Natural killer cell (primary cell): ENCODE results near the gene RACK1. TPM values are rescaled to one million over a fixed set of nuclear protein-coding genes. Genes with fewer than 3 reads are reported as not detected.

Experiments used
- ATAC-seq, 3 donors: fragments of 150-1000 bp in 2 of 3; fragments of 200-7000 bp in 1 of 3; cut with Tn5 transposase; 1 replicate in 1 of 3; 2 replicates in 2 of 3; pipeline ENCODE4 v1.10.0; 2021; ENCODE audit warnings: mild to moderate bottlenecking in 2 of 3, moderate library complexity in 2 of 3
- DNase-seq, 2 donors: peaks; one replicate each; pipeline versions ENCODE4 v3.0.0 to v3.0.0-alpha.2; 2013 to 2021; ENCODE audit warnings: mixed read lengths in 1 of 2
- H3K27ac ChIP-seq: one replicate; pipeline ENCODE4 v1.5.1; 2013; ENCODE audit warnings: mild to moderate bottlenecking, low read length
- H3K27me3 ChIP-seq: one replicate; pipeline ENCODE4 v1.6.1; 2013; ENCODE audit warnings: low read length; ENCODE audit not compliant: control insufficient read depth, insufficient read depth
- H3K36me3 ChIP-seq: one replicate; pipeline ENCODE4 v1.6.1; 2013; ENCODE audit warnings: low read length; ENCODE audit not compliant: control insufficient read depth, insufficient read depth
- H3K4me1 ChIP-seq: one replicate; pipeline ENCODE4 v1.6.1; 2013; ENCODE audit warnings: low read length; ENCODE audit not compliant: control insufficient read depth, insufficient read depth
- H3K4me3 ChIP-seq: one replicate; pipeline ENCODE4 v1.5.1; 2013; ENCODE audit warnings: low read length
- H3K9me3 ChIP-seq: one replicate; pipeline ENCODE4 v1.6.1; 2013; ENCODE audit warnings: low read length; ENCODE audit not compliant: control insufficient read depth, insufficient read depth
- H3K27ac Mint-ChIP-seq, 2 donors: one replicate each; pipeline ENCODE4 v1.8.0; 2022; ENCODE audit warnings: mild to moderate bottlenecking in 2 of 2, mixed read lengths in 2 of 2, moderate library complexity in 1 of 2
- H3K27me3 Mint-ChIP-seq, 2 donors: one replicate each; pipeline ENCODE4 v1.8.0; 2022; ENCODE audit warnings: low read depth in 2 of 2, mixed read lengths in 2 of 2
- H3K36me3 Mint-ChIP-seq: one replicate; pipeline ENCODE4 v1.8.0; 2022; ENCODE audit warnings: mixed read lengths
- H3K4me1 Mint-ChIP-seq, 2 donors: one replicate each; pipeline ENCODE4 v1.8.0; 2022; ENCODE audit warnings: mixed read lengths in 2 of 2
- H3K4me3 Mint-ChIP-seq: one replicate; pipeline ENCODE4 v1.8.0; 2022; ENCODE audit warnings: mild to moderate bottlenecking, moderate library complexity, mixed read lengths
- H3K9me3 Mint-ChIP-seq, 2 donors: one replicate each; pipeline ENCODE4 v1.8.0; 2022; ENCODE audit warnings: mixed read lengths in 2 of 2
- WGBS: methylation state at CpG from one replicate; pipeline ENCODE4 v1.1.7; 2013; ENCODE audit warnings: missing lambda C conversion rate; ENCODE audit not compliant: insufficient coverage; 5-methylcytosine and 5-hydroxymethylcytosine counted together
- intact Hi-C: fragments of 100-400 bp; cut with micrococcal nuclease; formaldehyde crosslinking; loops from one replicate; pipeline ENCODE4 v1.14.2; 2022
- total RNA-seq, 4 donors: library from RNA; stranded (reverse); fragments of 120-200 nt in 1 of 4; gene quantifications; one replicate each; pipeline versions ENCODE4 v1.2.3 to v1.2.4, GENCODE V29; 2013 to 2022
- TF ChIP-seq, protein P1 (sequence below): fragments of 200-600 bp; IDR thresholded peaks from one replicate; pipeline ENCODE4 v1.8.0; 2022; ENCODE audit warnings: antibody characterized with exemption

RACK1 gene
- total RNA-seq, 3 donors from 2014 or later (not counting 1 experiment from before 2014, with no cell fraction given) = 1,089 to 1,233 (median 1,138) TPM

DNA sequence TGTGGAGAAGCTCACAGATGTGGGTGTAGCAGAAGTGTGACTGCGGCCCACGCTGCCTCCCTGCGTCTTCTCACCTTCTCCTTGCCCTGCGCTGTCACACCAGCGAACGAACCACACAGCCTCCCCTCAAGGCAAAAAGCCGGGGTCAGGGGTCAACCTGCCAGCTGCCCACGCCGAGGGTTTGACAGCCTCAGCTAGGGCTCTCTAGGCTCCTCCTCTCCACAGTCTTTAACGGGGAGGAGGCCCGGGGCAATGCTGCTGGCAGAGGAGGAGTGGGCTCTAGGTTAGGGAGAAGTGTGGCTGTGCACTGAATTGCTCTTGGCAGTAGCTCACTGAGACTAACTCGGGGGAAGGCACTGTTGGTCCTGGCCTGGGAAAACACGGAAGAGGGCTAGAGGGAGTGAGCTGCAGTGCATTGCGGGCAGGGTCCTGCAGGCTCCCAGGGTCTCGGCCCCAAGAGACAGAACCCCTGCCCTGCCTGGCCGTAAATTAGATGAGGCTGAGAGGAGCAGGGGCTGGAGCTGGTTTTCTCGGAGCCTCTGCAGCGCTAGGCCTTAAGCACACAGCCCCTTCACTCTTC, 21.5 kb upstream of the RACK1 start:
- H3K9me3 Mint-ChIP-seq = no peaks in the 10 kb centered on the region
- ATAC-seq (peak in 1 of 3 donors; percentile 42), DNase-seq (peak in 1 of 2 donors; percentile 35)
- peaks cover 9 to 15% of the 10 kb centered on the region in 2 donors for H3K4me1 Mint-ChIP-seq
- Histone ChIP-seq H3K27me3 (no peaks in the 10 kb centered on the region), H3K36me3 (peaks cover 6% of the 10 kb centered on the region), H3K27ac (no peak overlapping the region), H3K9me3 (no peaks in the 10 kb centered on the region), H3K4me3 (no peak overlapping the region), H3K4me1 (peaks cover 16% of the 10 kb centered on the region)
- H3K27me3 Mint-ChIP-seq = no peaks in the 10 kb centered on the region
- no peak overlapping the region for H3K27ac Mint-ChIP-seq
- H3K36me3 Mint-ChIP-seq = no peaks in the 10 kb centered on the region
- no peak overlapping the region for H3K4me3 Mint-ChIP-seq
- 93% methylated on average over 18 of the region's 18 CpGs for whole genome bisulfite sequencing
- intact Hi-C loops = no loop called here
- TF ChIP-seq, protein P1, sequence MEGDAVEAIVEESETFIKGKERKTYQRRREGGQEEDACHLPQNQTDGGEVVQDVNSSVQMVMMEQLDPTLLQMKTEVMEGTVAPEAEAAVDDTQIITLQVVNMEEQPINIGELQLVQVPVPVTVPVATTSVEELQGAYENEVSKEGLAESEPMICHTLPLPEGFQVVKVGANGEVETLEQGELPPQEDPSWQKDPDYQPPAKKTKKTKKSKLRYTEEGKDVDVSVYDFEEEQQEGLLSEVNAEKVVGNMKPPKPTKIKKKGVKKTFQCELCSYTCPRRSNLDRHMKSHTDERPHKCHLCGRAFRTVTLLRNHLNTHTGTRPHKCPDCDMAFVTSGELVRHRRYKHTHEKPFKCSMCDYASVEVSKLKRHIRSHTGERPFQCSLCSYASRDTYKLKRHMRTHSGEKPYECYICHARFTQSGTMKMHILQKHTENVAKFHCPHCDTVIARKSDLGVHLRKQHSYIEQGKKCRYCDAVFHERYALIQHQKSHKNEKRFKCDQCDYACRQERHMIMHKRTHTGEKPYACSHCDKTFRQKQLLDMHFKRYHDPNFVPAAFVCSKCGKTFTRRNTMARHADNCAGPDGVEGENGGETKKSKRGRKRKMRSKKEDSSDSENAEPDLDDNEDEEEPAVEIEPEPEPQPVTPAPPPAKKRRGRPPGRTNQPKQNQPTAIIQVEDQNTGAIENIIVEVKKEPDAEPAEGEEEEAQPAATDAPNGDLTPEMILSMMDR = no peak

GRCh38 chr5:181263633-181264032, 19.9 kb upstream of the RACK1 start:
- no peak for DNase-seq
- Mint-ChIP-seq H3K4me3 (peak overlapping the region; percentile 99), H3K4me1 (peaks cover 24 to 30% of the 10 kb centered on the region in 2 donors), H3K27ac (peak overlapping the region; percentile 98 to 99), H3K27me3 (no peaks in the 10 kb centered on the region), H3K36me3 (no peaks in the 10 kb centered on the region), H3K9me3 (no peaks in the 10 kb centered on the region)
- intact Hi-C loops = loop anchor here (5.0 kb wide), 1 partner anchor 461 kb away; the partner anchor contains the start of gene MGAT1
- WGBS = 85% methylated on average over 5 of the region's 5 CpGs
- Histone ChIP-seq H3K4me3 (no peak overlapping the region), H3K27me3 (no peaks in the 10 kb centered on the region), H3K9me3 (no peaks in the 10 kb centered on the region), H3K36me3 (peaks cover 6% of the 10 kb centered on the region), H3K27ac (no peak overlapping the region), H3K4me1 (peaks cover 32% of the 10 kb centered on the region)
- TF ChIP-seq, protein P1 = no peak
- ATAC-seq = no peak

- H3K27me3 Mint-ChIP-seq = no peaks in the 10 kb centered on the region
- peak overlapping the region; percentile 98 to 99 for H3K27ac Mint-ChIP-seq
- intact Hi-C loops = loop anchor here (1.0 to 5.0 kb wide), 4 partner anchors 18 to 459 kb away; partner anchors contain the start of genes MGAT1, RACK1 and TRIM41
Observed at GRCh38 chr5:181261320-181262049, 17.8 kb upstream of the RACK1 start.

More at GRCh38 chr5:181261320-181262049, 17.8 kb upstream of the RACK1 start:
- TF ChIP-seq, protein P1 = no peak
- Mint-ChIP-seq H3K4me3 (peak overlapping the region; percentile 99), H3K9me3 (no peaks in the 10 kb centered on the region), H3K36me3 (no peaks in the 10 kb centered on the region), H3K4me1 (peaks cover 39 to 49% of the 10 kb centered on the region in 2 donors)
- under 1% methylated on average over 59 of the region's 59 CpGs for WGBS
- Histone ChIP-seq H3K27me3 (no peaks in the 10 kb centered on the region), H3K36me3 (peaks cover 9% of the 10 kb centered on the region), H3K4me3 (peak overlapping the region; percentile 92), H3K9me3 (no peaks in the 10 kb centered on the region), H3K27ac (peak overlapping the region; percentile 98), H3K4me1 (peaks cover 41% of the 10 kb centered on the region)
- DNase-seq (peak; percentile 71 to 86), ATAC-seq (peak; percentile 62 to 63 (median 62))
